ENCODE data around the gene CHST1. TPM values are rescaled to one million over a fixed set of nuclear protein-coding genes. Genes with fewer than 3 reads are reported as not detected.

The CHST1 gene
- total RNA-seq, 1 experiment from 2014 or later = not detected

DNA sequence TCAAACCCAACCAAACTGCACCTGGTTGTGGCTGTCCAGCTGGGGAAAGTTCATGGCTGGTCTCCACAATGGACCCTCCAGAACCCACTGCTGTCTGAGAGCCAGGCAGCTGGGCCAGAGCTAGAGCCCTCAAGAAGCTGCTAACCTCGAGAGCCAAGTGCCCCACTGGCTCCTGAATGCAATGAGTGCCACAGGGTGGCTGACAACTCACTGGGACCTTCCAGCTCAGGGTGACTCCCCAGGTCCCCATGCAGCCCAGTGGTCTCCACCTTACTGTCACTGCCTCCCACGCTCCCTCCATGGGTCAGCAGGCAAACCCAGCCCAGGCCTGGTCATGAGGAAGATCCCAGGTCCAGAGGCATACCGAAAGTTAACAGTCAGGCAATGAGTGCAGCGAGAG, 8.0 kb upstream of the CHST1 start:
- CTCF ChIA-PET = no interaction called here
- intact Hi-C loops (cut with micrococcal nuclease) = no loop called here
- TF ChIP-seq EZH2 (IDR thresholded peaks at IDR 0.05; ENCODE audit: low read length, unreplicated experiment) = no peak
- H3K4me1 ChIP-seq (ENCODE audit: insufficient read depth, low read length) = no peaks in the 10 kb centered on the region
- POLR2A ChIA-PET (ENCODE audit: unreplicated experiment) = no interaction called here
- no peak overlapping the region for H3K4me3 ChIP-seq (ENCODE audit: low read length)
- no peak for DNase-seq
- H4K20me1 ChIP-seq (ENCODE audit: low read length) = no peaks in the 10 kb centered on the region
- H3K27ac ChIP-seq (ENCODE audit: low read length) = no peak overlapping the region
- 0 out of 2 replicates have a peak, but pooled peaks cover 8% of the 10 kb centered on the region for H3K27me3 ChIP-seq (ENCODE audit: low read length)
- H3K9me2 ChIP-seq (replicated peaks; ENCODE audit: low read length) = no peaks in the 10 kb centered on the region
- no TSS peak for BruUV-seq (replicated peaks)
- no peaks in the 10 kb centered on the region for H3F3A ChIP-seq (ENCODE audit: low read length, unreplicated experiment)
- H2AFZ ChIP-seq (ENCODE audit: low read length) = no peak overlapping the region
- H3K9ac ChIP-seq (ENCODE audit: low read length) = no peak overlapping the region
- H3K36me3 ChIP-seq (ENCODE audit: low read depth, low read length) = no peaks in the 10 kb centered on the region
- no peaks in the 10 kb centered on the region for H3K79me2 ChIP-seq (ENCODE audit: low read length)
- no peak overlapping the region for H3K4me2 ChIP-seq (ENCODE audit: low read length)
- H3K9me3 ChIP-seq (ENCODE audit: low read length) = no peaks in the 10 kb centered on the region
- ATAC-seq = no peak

DNA sequence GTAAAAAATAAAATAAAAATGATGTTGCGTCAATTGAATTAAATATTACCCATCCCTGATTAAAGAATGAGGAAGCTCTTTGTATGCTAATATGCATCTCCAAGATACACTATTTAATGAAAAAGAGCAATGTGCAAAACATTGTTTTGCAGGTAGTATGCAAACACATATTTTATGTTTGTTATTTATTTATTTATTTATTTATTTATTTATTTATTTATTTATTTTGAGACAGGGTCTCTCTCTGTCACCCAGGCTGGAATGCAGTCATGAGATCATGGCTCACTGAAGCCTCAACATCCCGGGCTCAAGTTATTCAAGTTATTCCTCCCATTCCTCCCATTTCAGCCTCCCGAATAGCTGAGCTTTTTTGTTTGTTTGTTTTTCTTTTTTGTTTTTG, 7.2 kb upstream of the CHST1 start:
- ChIA-PET CTCF (no interaction called here), POLR2A (ENCODE audit: unreplicated experiment) (no interaction called here)
- Histone ChIP-seq H2AFZ (ENCODE audit: low read length) (no peak overlapping the region), H3K79me2 (ENCODE audit: low read length) (no peaks in the 10 kb centered on the region), H3K4me2 (ENCODE audit: low read length) (no peak overlapping the region), H3K36me3 (ENCODE audit: low read depth, low read length) (no peaks in the 10 kb centered on the region), H3K9ac (ENCODE audit: low read length) (no peak overlapping the region), H3K27me3 (ENCODE audit: low read length) (peaks cover 13% of the 10 kb centered on the region), H3K4me3 (ENCODE audit: low read length) (no peak overlapping the region), H3K9me2 (replicated peaks; ENCODE audit: low read length) (no peaks in the 10 kb centered on the region), H3F3A (ENCODE audit: low read length, unreplicated experiment) (no peaks in the 10 kb centered on the region), H3K27ac (ENCODE audit: low read length) (no peak overlapping the region), H4K20me1 (ENCODE audit: low read length) (no peaks in the 10 kb centered on the region), H3K4me1 (ENCODE audit: insufficient read depth, low read length) (no peaks in the 10 kb centered on the region), H3K9me3 (ENCODE audit: low read length) (no peaks in the 10 kb centered on the region)
- no TSS peak for BruUV-seq (replicated peaks)
- DNase-seq (no peak), ATAC-seq (no peak)
- intact Hi-C loops (cut with micrococcal nuclease) = no loop called here
- TF ChIP-seq EZH2phosphoT487 (IDR thresholded peaks at IDR 0.05; ENCODE audit: borderline replicate concordance, low read length) (no peak), EZH2 (IDR thresholded peaks at IDR 0.05; ENCODE audit: low read length, unreplicated experiment) (no peak)
- TF ChIP-seq, protein P1, sequence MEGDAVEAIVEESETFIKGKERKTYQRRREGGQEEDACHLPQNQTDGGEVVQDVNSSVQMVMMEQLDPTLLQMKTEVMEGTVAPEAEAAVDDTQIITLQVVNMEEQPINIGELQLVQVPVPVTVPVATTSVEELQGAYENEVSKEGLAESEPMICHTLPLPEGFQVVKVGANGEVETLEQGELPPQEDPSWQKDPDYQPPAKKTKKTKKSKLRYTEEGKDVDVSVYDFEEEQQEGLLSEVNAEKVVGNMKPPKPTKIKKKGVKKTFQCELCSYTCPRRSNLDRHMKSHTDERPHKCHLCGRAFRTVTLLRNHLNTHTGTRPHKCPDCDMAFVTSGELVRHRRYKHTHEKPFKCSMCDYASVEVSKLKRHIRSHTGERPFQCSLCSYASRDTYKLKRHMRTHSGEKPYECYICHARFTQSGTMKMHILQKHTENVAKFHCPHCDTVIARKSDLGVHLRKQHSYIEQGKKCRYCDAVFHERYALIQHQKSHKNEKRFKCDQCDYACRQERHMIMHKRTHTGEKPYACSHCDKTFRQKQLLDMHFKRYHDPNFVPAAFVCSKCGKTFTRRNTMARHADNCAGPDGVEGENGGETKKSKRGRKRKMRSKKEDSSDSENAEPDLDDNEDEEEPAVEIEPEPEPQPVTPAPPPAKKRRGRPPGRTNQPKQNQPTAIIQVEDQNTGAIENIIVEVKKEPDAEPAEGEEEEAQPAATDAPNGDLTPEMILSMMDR (conservative IDR thresholded peaks at IDR 0.05; ENCODE audit: low read depth, low read length) = no peak

DNA sequence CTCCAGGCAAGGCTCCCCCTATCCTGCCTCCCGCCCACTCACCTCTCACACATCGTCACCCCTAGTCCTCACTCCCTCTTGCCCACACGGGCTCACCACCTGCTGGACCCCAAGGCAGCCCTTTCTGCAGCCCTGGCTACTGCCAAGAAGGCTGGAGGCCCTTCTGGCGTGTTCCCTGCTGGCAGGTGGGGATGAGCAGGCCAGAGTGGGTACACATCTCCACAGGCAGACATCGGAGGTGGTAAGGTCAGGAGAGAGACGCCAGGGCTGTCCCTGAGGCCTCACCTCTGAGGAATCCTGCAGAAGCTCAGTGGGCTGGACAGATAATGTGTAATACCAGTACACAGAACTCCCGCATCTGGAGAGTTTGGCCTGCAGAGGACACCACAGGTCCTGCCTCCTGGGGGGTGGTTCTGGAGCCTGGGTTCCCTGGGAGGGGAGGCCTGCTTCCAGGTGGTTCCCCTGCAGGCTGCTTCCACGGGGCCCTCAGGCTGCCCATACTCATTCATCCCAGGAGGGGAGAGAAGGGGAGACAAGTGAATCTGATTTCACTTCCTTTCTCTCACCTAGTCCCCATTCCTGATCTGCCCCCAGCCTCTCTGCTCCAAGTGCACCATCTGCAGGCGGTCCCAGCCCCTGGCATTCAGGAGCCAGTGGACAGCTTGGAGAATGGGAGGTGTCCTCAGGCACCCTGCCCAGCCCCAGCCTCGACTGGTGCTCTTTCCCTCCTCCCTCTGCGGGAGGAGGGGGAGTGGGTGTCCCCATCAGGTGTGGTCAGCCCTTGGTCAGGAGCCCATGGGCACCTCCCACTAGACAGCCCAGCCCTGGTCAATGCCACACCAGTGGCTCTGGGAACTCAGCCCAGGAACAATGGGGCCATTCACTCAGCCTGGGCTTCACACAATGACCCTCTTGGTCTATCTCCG, 6.1 kb upstream of the CHST1 start:
- no peak overlapping the region for H3K4me2 ChIP-seq (ENCODE audit: low read length)
- H3K9me3 ChIP-seq (ENCODE audit: low read length) = no peaks in the 10 kb centered on the region
- no peaks in the 10 kb centered on the region for H3K36me3 ChIP-seq (ENCODE audit: low read depth, low read length)
- H3K4me3 ChIP-seq (ENCODE audit: low read length) = no peak overlapping the region
- POLR2A ChIA-PET (ENCODE audit: unreplicated experiment) = no interaction called here
- no peaks in the 10 kb centered on the region for H3K79me2 ChIP-seq (ENCODE audit: low read length)
- no peaks in the 10 kb centered on the region for H3F3A ChIP-seq (ENCODE audit: low read length, unreplicated experiment)
- intact Hi-C loops (cut with micrococcal nuclease) = no loop called here
- H4K20me1 ChIP-seq (ENCODE audit: low read length) = no peaks in the 10 kb centered on the region
- H3K4me1 ChIP-seq (ENCODE audit: insufficient read depth, low read length) = no peaks in the 10 kb centered on the region
- DNase-seq (no peak), ATAC-seq (no peak)
- BruUV-seq (replicated peaks) = no TSS peak
- no peaks in the 10 kb centered on the region for H3K9me2 ChIP-seq (replicated peaks; ENCODE audit: low read length)
- CTCF ChIA-PET = no interaction called here
- no peak overlapping the region for H3K27ac ChIP-seq (ENCODE audit: low read length)
- TF ChIP-seq EZH2 (IDR thresholded peaks at IDR 0.05; ENCODE audit: low read length, unreplicated experiment) (no peak), EZH2phosphoT487 (IDR thresholded peaks at IDR 0.05; ENCODE audit: borderline replicate concordance, low read length) (no peak)
- TF ChIP-seq, protein P1 (conservative IDR thresholded peaks at IDR 0.05; ENCODE audit: low read depth, low read length) = no peak
- H3K27me3 ChIP-seq (ENCODE audit: low read length) = peaks cover 24% of the 10 kb centered on the region
- H3K9ac ChIP-seq (ENCODE audit: low read length) = no peak overlapping the region
- H2AFZ ChIP-seq (ENCODE audit: low read length) = no peak overlapping the region

Measured in PC-3 (cell line).